Thoracic aorta (tissue), 2 donors: ENCODE results near the gene GPRC5D. TPM values are rescaled to one million over a fixed set of nuclear protein-coding genes. Genes with fewer than 3 reads are reported as not detected.

ENCODE experiments used
- ATAC-seq: fragments of 150-250 bp; one replicate; pipeline ENCODE4 v1.8.0; 2017; ENCODE audit warnings: low read depth; ENCODE audit not compliant: insufficient number of reproducible peaks, low FRiP score
- DNase-seq: peaks from one replicate; pipeline ENCODE4 v3.0.0-alpha.2; 2020; ENCODE audit warnings: low spot score
- H3K27ac ChIP-seq, 2 donors: fragments of 200-600 bp; sonication (generic); 1 replicate in 1 of 2; 2 replicates in 1 of 2; pipeline ENCODE4 v1.5.1; 2016; ENCODE audit warnings: mild to moderate bottlenecking in 2 of 2, moderate library complexity in 2 of 2
- H3K27me3 ChIP-seq: fragments of 200-600 bp; sonication (generic); replicated peaks from 2 replicates; pipeline ENCODE4 v1.6.0; 2016; ENCODE audit warnings: mild to moderate bottlenecking; ENCODE audit not compliant: insufficient read depth
- H3K36me3 ChIP-seq: fragments of 200-600 bp; sonication (generic); one replicate; pipeline ENCODE4 v1.5.1; 2016
- H3K4me1 ChIP-seq, 2 donors: fragments of 200-600 bp; sonication (generic); 1 replicate in 1 of 2; 2 replicates in 1 of 2; pipeline versions ENCODE4 v1.5.1 to v1.6.0; 2016; ENCODE audit warnings: low read depth in 2 of 2, mild to moderate bottlenecking in 1 of 2; ENCODE audit not compliant: control insufficient read depth in 1 of 2
- H3K4me3 ChIP-seq: fragments of 200-600 bp; sonication (generic); 2 replicates; pipeline ENCODE4 v1.5.1; 2016; ENCODE audit warnings: mild to moderate bottlenecking
- H3K9me3 ChIP-seq: fragments of 200-600 bp; sonication (generic); 2 replicates; pipeline ENCODE4 v1.5.1; 2016
- total RNA-seq, 2 donors: library from RNA; depleted of rRNA; stranded (reverse); fragments of >200 nt; gene quantifications; one replicate each; pipeline versions ENCODE4 v1.1.0 to v1.2.3, GENCODE V29; 2016
- TF ChIP-seq, protein P1 (sequence below): fragments of 200-600 bp; sonication (generic); IDR thresholded peaks from one replicate; pipeline ENCODE4 v1.5.1; 2019; ENCODE audit warnings: antibody characterized with exemption

The GPRC5D gene
- total RNA-seq, 2 donors from 2014 or later: not detected

GRCh38 chr12:12946686-12947355 lies 5.1 kb downstream of the GPRC5D start:
- H3K4me3 ChIP-seq: no peak overlapping the region
- no peaks in the 10 kb centered on the region for H3K9me3 ChIP-seq
- H3K27ac ChIP-seq: no peak overlapping the region
- ATAC-seq (no peak), DNase-seq (no peak)
- no peaks in the 10 kb centered on the region for H3K4me1 ChIP-seq
- TF ChIP-seq, protein P1, sequence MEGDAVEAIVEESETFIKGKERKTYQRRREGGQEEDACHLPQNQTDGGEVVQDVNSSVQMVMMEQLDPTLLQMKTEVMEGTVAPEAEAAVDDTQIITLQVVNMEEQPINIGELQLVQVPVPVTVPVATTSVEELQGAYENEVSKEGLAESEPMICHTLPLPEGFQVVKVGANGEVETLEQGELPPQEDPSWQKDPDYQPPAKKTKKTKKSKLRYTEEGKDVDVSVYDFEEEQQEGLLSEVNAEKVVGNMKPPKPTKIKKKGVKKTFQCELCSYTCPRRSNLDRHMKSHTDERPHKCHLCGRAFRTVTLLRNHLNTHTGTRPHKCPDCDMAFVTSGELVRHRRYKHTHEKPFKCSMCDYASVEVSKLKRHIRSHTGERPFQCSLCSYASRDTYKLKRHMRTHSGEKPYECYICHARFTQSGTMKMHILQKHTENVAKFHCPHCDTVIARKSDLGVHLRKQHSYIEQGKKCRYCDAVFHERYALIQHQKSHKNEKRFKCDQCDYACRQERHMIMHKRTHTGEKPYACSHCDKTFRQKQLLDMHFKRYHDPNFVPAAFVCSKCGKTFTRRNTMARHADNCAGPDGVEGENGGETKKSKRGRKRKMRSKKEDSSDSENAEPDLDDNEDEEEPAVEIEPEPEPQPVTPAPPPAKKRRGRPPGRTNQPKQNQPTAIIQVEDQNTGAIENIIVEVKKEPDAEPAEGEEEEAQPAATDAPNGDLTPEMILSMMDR: no peak
- H3K36me3 ChIP-seq: no peaks in the 10 kb centered on the region
- H3K27me3 ChIP-seq: no peaks in the 10 kb centered on the region

- no peaks in the 10 kb centered on the region for H3K27me3 ChIP-seq
These were observed 6.4 kb downstream of the GPRC5D start for GRCh38 chr12:12945591-12945990.

GRCh38 chr12:12943586-12944260 lies 8.2 kb downstream of the GPRC5D start:
- ATAC-seq: no peak
- Histone ChIP-seq H3K27ac (no peak overlapping the region), H3K9me3 (no peaks in the 10 kb centered on the region), H3K4me1 (no peaks in the 10 kb centered on the region), H3K27me3 (no peaks in the 10 kb centered on the region), H3K4me3 (no peak overlapping the region), H3K36me3 (no peaks in the 10 kb centered on the region)
- DNase-seq: no peak
- TF ChIP-seq, protein P1: no peak

More at GRCh38 chr12:12945591-12945990, 6.4 kb downstream of the GPRC5D start:
- DNase-seq (no peak), ATAC-seq (no peak)
- no peaks in the 10 kb centered on the region for H3K4me1 ChIP-seq
- H3K27ac ChIP-seq: no peak overlapping the region
- H3K4me3 ChIP-seq: no peak overlapping the region
- H3K9me3 ChIP-seq: no peaks in the 10 kb centered on the region
- TF ChIP-seq, protein P1: no peak
- H3K36me3 ChIP-seq: no peaks in the 10 kb centered on the region

- no peaks in the 10 kb centered on the region for H3K9me3 ChIP-seq
- TF ChIP-seq, protein P1: no peak
- no peaks in the 10 kb centered on the region for H3K36me3 ChIP-seq
- H3K4me1 ChIP-seq: no peaks in the 10 kb centered on the region
- no peak overlapping the region for H3K27ac ChIP-seq
- H3K27me3 ChIP-seq: no peaks in the 10 kb centered on the region
- ATAC-seq: no peak
- no peak for DNase-seq
- no peak overlapping the region for H3K4me3 ChIP-seq
These were observed 10.3 kb downstream of the GPRC5D start for GRCh38 chr12:12941450-12942350.

- TF ChIP-seq, protein P1: no peak
These were observed 12.1 kb downstream of the GPRC5D start for GRCh38 chr12:12939888-12940287.

More at GRCh38 chr12:12939888-12940287, 12.1 kb downstream of the GPRC5D start:
- ATAC-seq: no peak
- no peaks in the 10 kb centered on the region for H3K27me3 ChIP-seq
- H3K36me3 ChIP-seq: peaks cover 4% of the 10 kb centered on the region
- no peak overlapping the region for H3K27ac ChIP-seq
- no peak overlapping the region for H3K4me3 ChIP-seq
- H3K9me3 ChIP-seq: no peaks in the 10 kb centered on the region
- DNase-seq: no peak
- H3K4me1 ChIP-seq: no peaks in the 10 kb centered on the region
